Mesenchymal stem cell (in vitro differentiated cells and primary cell): Measurements from ENCODE around the gene C5orf52.

ENCODE experiments used
- DNase-seq: peaks from one replicate; pipeline ENCODE4 v3.0.0-alpha.2; 2013
- H2AFZ ChIP-seq: one replicate; pipeline ENCODE4 v1.6.1; 2013; ENCODE audit warnings: low read depth, mild to moderate bottlenecking, control low read depth, inconsistent platforms, low read length, moderate library complexity
- H2AK5ac ChIP-seq: 2 replicates; pipeline ENCODE4 v1.6.1; 2013; ENCODE audit warnings: low read length, moderate library complexity, mild to moderate bottlenecking, inconsistent platforms; ENCODE audit not compliant: severe bottlenecking
- H2BK120ac ChIP-seq: one replicate; pipeline ENCODE4 v1.6.1; 2013; ENCODE audit warnings: low read depth, mild to moderate bottlenecking, inconsistent platforms, low read length, moderate library complexity
- H2BK12ac ChIP-seq, 2 experiments: one replicate each; pipeline ENCODE4 v1.6.1; 2013; ENCODE audit warnings: inconsistent platforms in 2 of 2, low read length in 2 of 2, mild to moderate bottlenecking in 2 of 2, moderate library complexity in 2 of 2, control low read depth in 1 of 2
- H2BK15ac ChIP-seq: one replicate; pipeline ENCODE4 v1.6.1; 2013; ENCODE audit warnings: mild to moderate bottlenecking, low read depth, inconsistent platforms; ENCODE audit not compliant: poor library complexity, severe bottlenecking
- H2BK5ac ChIP-seq: 2 replicates; pipeline ENCODE4 v1.6.1; 2013; ENCODE audit warnings: low read depth, mild to moderate bottlenecking, low read length, control low read depth, inconsistent platforms; ENCODE audit not compliant: poor library complexity, severe bottlenecking
- H3K14ac ChIP-seq, 2 experiments: one replicate each; pipeline ENCODE4 v1.6.1; 2013; ENCODE audit warnings: inconsistent platforms in 2 of 2, low read length in 2 of 2, control low read depth in 1 of 2, mild to moderate bottlenecking in 1 of 2, moderate library complexity in 1 of 2
- H3K18ac ChIP-seq, 2 experiments: one replicate each; pipeline ENCODE4 v1.6.1; 2013; ENCODE audit warnings: inconsistent platforms in 2 of 2, low read length in 2 of 2, control low read depth in 1 of 2, low read depth in 1 of 2, mild to moderate bottlenecking in 1 of 2
- H3K23ac ChIP-seq, 2 experiments: one replicate each; pipeline ENCODE4 v1.6.1; 2013; ENCODE audit warnings: inconsistent platforms in 2 of 2, low read length in 2 of 2, mild to moderate bottlenecking in 2 of 2, moderate library complexity in 2 of 2, control low read depth in 1 of 2
- H3K27ac ChIP-seq: 2 replicates; pipeline ENCODE4 v1.5.1; 2013; ENCODE audit warnings: mild to moderate bottlenecking, moderate library complexity, low read length, control low read depth, inconsistent platforms; ENCODE audit not compliant: poor library complexity, severe bottlenecking
- H3K27me3 ChIP-seq, 2 experiments: 2 replicates each; pipeline versions ENCODE4 v1.6.1 to v1.7.0; 2013; ENCODE audit warnings: low read length in 2 of 2, mild to moderate bottlenecking in 2 of 2, moderate library complexity in 2 of 2, control low read depth in 1 of 2, inconsistent platforms in 1 of 2; ENCODE audit not compliant: control insufficient read depth in 1 of 2, insufficient read depth in 1 of 2
- H3K36me3 ChIP-seq, 2 experiments: 2 replicates each; pipeline versions ENCODE4 v1.6.1 to v1.7.0; 2013; ENCODE audit warnings: low read length in 2 of 2, control low read depth in 1 of 2, inconsistent platforms in 1 of 2, low read depth in 1 of 2, mild to moderate bottlenecking in 1 of 2; ENCODE audit not compliant: insufficient read depth in 2 of 2, control insufficient read depth in 1 of 2
- H3K4ac ChIP-seq, 2 experiments: one replicate each; pipeline ENCODE4 v1.6.1; 2013; ENCODE audit warnings: inconsistent platforms in 2 of 2, low read length in 2 of 2, mild to moderate bottlenecking in 2 of 2, moderate library complexity in 2 of 2, control low read depth in 1 of 2, low read depth in 1 of 2
- H3K4me1 ChIP-seq: 2 replicates; pipeline ENCODE4 v1.6.1; 2013; ENCODE audit warnings: low read depth, low read length, control low read depth; ENCODE audit not compliant: control insufficient read depth, insufficient read depth
- H3K4me2 ChIP-seq: 2 replicates; pipeline ENCODE4 v1.6.1; 2013; ENCODE audit warnings: low read length, mild to moderate bottlenecking, inconsistent platforms; ENCODE audit not compliant: poor library complexity, severe bottlenecking
- H3K4me3 ChIP-seq, 2 experiments: 2 replicates each; pipeline versions ENCODE4 v1.5.1 to v1.7.0; 2013; ENCODE audit warnings: low read length in 2 of 2, mild to moderate bottlenecking in 2 of 2, control low read depth in 1 of 2, low read depth in 1 of 2; ENCODE audit not compliant: insufficient read depth in 1 of 2
- H3K79me1 ChIP-seq: replicated peaks from 2 replicates; pipeline ENCODE4 v1.6.1; 2013; ENCODE audit warnings: mild to moderate bottlenecking, control low read depth, low read length, inconsistent platforms; ENCODE audit not compliant: poor library complexity, severe bottlenecking
- H3K9ac ChIP-seq: 2 replicates; pipeline ENCODE4 v1.7.0; 2013; ENCODE audit warnings: mild to moderate bottlenecking, low read length, moderate library complexity
- H3K9me3 ChIP-seq: 2 replicates; pipeline ENCODE4 v1.7.0; 2013; ENCODE audit warnings: mild to moderate bottlenecking, low read length; ENCODE audit not compliant: control insufficient read depth
- H4K8ac ChIP-seq: one replicate; pipeline ENCODE4 v1.6.1; 2013; ENCODE audit warnings: inconsistent platforms, mild to moderate bottlenecking, low read length, moderate library complexity
- H4K91ac ChIP-seq: one replicate; pipeline ENCODE4 v1.6.1; 2013; ENCODE audit warnings: mild to moderate bottlenecking, low read length, inconsistent platforms
- WGBS: methylation state at CpG from one replicate; pipeline ENCODE4 v1.1.7; 2013; ENCODE audit warnings: mixed read lengths; 5-methylcytosine and 5-hydroxymethylcytosine counted together

The C5orf52 gene

GRCh38 chr5:157651623-157652376 lies 19.5 kb upstream of the C5orf52 start:
- no peak overlapping the region for H2BK15ac ChIP-seq
- H3K36me3 ChIP-seq = no peaks in the 10 kb centered on the region
- H4K8ac ChIP-seq = peak overlapping the region; percentile 91
- peak overlapping the region in 1 of 2 experiments; percentile 55 for H3K14ac ChIP-seq
- no peaks in the 10 kb centered on the region for H3K79me1 ChIP-seq
- H3K4me2 ChIP-seq = no peak overlapping the region
- H3K18ac ChIP-seq = peak overlapping the region in 1 of 2 experiments; percentile 39
- no peak overlapping the region for H2BK120ac ChIP-seq
- no peak overlapping the region for H3K4ac ChIP-seq
- peaks cover 8% of the 10 kb centered on the region for H3K4me1 ChIP-seq
- H2BK12ac ChIP-seq = no peak overlapping the region
- H2AFZ ChIP-seq = peak overlapping the region; percentile 87
- DNase-seq = peak; percentile 6
- H3K23ac ChIP-seq = no peak overlapping the region
- H3K27ac ChIP-seq = no peak overlapping the region
- WGBS = 56% methylated on average over 63 of the region's 63 CpGs
- H3K27me3 ChIP-seq = no peaks in the 10 kb centered on the region
- peak overlapping the region; percentile 57 for H3K9ac ChIP-seq
- H3K4me3 ChIP-seq = peak overlapping the region in 1 of 2 experiments; percentile 56
- no peak overlapping the region for H2BK5ac ChIP-seq
- H3K9me3 ChIP-seq = peaks cover 26% of the 10 kb centered on the region
- H2AK5ac ChIP-seq = no peak overlapping the region
- H4K91ac ChIP-seq = peak overlapping the region; percentile 78

- Histone ChIP-seq H4K91ac (peak within 1 kb of the TSS; percentile 78), H2BK5ac (no peak within 1 kb of the TSS), H3K4me1 (peaks cover 8% of the 10 kb centered on the region), H2BK15ac (no peak within 1 kb of the TSS), H3K23ac (no peak within 1 kb of the TSS), H3K9ac (peak within 1 kb of the TSS; percentile 57), H2AK5ac (no peak within 1 kb of the TSS), H3K79me1 (no peaks in the 10 kb centered on the region), H4K8ac (peak within 1 kb of the TSS; percentile 91), H3K14ac (peak within 1 kb of the TSS in 1 of 2 experiments; percentile 55), H3K4me3 (peak within 1 kb of the TSS in 1 of 2 experiments; percentile 56), H3K18ac (peak within 1 kb of the TSS in 1 of 2 experiments; percentile 39), H2BK12ac (no peak within 1 kb of the TSS), H3K4me2 (no peak within 1 kb of the TSS), H3K27me3 (no peaks in the 10 kb centered on the region), H3K9me3 (peaks cover 31% of the 10 kb centered on the region), H2AFZ (peak within 1 kb of the TSS; percentile 87), H3K27ac (no peak within 1 kb of the TSS), H3K36me3 (no peaks in the 10 kb centered on the region), H3K4ac (no peak within 1 kb of the TSS), H2BK120ac (no peak within 1 kb of the TSS)
- WGBS = 95% methylated on average over 15 of the region's 15 CpGs
- no peak for DNase-seq
Measured at GRCh38 chr5:157652377-157652692, 19.0 kb upstream of the C5orf52 start, which contains the start of gene SOX30. SOX30 (minus strand) TSS chr5:157652438; CDS start chr5:157652078, 360 bp downstream.

- Histone ChIP-seq H3K9me3 (peaks cover 39% of the 10 kb centered on the region), H2BK120ac (no peak overlapping the region), H3K4me2 (no peak overlapping the region), H2BK5ac (no peak overlapping the region), H3K36me3 (no peaks in the 10 kb centered on the region), H3K14ac (no peak overlapping the region), H3K4ac (no peak overlapping the region), H3K4me1 (no peaks in the 10 kb centered on the region), H3K4me3 (no peak overlapping the region), H3K79me1 (no peaks in the 10 kb centered on the region), H3K18ac (no peak overlapping the region), H4K91ac (no peak overlapping the region), H2AK5ac (no peak overlapping the region), H3K27ac (no peak overlapping the region), H3K9ac (no peak overlapping the region), H2BK15ac (no peak overlapping the region), H3K23ac (no peak overlapping the region), H4K8ac (no peak overlapping the region), H3K27me3 (no peaks in the 10 kb centered on the region), H2AFZ (no peak overlapping the region), H2BK12ac (no peak overlapping the region)
- DNase-seq = no peak
- WGBS = 62% methylated on average over 2 of the region's 2 CpGs
Measured at GRCh38 chr5:157657516-157657915, 13.8 kb upstream of the C5orf52 start.

- no peak overlapping the region for H3K4me3 ChIP-seq
- no peaks in the 10 kb centered on the region for H3K27me3 ChIP-seq
- no peak overlapping the region for H3K14ac ChIP-seq
- H3K4me2 ChIP-seq = no peak overlapping the region
- H3K23ac ChIP-seq = no peak overlapping the region
- H3K9ac ChIP-seq = no peak overlapping the region
- H3K79me1 ChIP-seq = no peaks in the 10 kb centered on the region
- no peak overlapping the region for H2AK5ac ChIP-seq
- H3K9me3 ChIP-seq = peaks cover 28% of the 10 kb centered on the region
- no peak overlapping the region for H4K8ac ChIP-seq
- DNase-seq = no peak
- no peak overlapping the region for H2BK15ac ChIP-seq
- no peak overlapping the region for H3K18ac ChIP-seq
- H2BK5ac ChIP-seq = no peak overlapping the region
- no peaks in the 10 kb centered on the region for H3K36me3 ChIP-seq
- H2BK120ac ChIP-seq = no peak overlapping the region
- no peaks in the 10 kb centered on the region for H3K4me1 ChIP-seq
- H3K27ac ChIP-seq = no peak overlapping the region
- 74% methylated on average over 1 of the region's 1 CpG for WGBS
- H3K4ac ChIP-seq = no peak overlapping the region
- no peak overlapping the region for H4K91ac ChIP-seq
- H2BK12ac ChIP-seq = no peak overlapping the region
- H2AFZ ChIP-seq = no peak overlapping the region
Measured at GRCh38 chr5:157658893-157659292, 12.4 kb upstream of the C5orf52 start.
